Mesodermal cell (in vitro differentiated cells): Measurements from ENCODE around the gene CTXN1.

Experiments used
- H3K27ac ChIP-seq: 2 replicates; pipeline ENCODE4 v1.7.0; 2013; ENCODE audit warnings: mild to moderate bottlenecking, low read depth, low read length, moderate library complexity; ENCODE audit not compliant: severe bottlenecking
- H3K36me3 ChIP-seq: 2 replicates; pipeline ENCODE4 v1.7.1; 2013; ENCODE audit warnings: mild to moderate bottlenecking, low read length, moderate library complexity; ENCODE audit not compliant: control insufficient read depth, insufficient read depth
- H3K4me1 ChIP-seq: one replicate; pipeline ENCODE4 v1.7.1; 2013; ENCODE audit warnings: mild to moderate bottlenecking, low read length; ENCODE audit not compliant: insufficient read depth, control insufficient read depth, poor library complexity, severe bottlenecking
- H3K4me3 ChIP-seq: 2 replicates; pipeline ENCODE4 v1.7.0; 2013; ENCODE audit warnings: low read length, control low read depth, mild to moderate bottlenecking; ENCODE audit not compliant: insufficient read depth, poor library complexity, severe bottlenecking; ENCODE audit errors: extremely low read depth
- H3K9me3 ChIP-seq: 2 replicates; pipeline ENCODE4 v1.7.1; 2013; ENCODE audit warnings: mild to moderate bottlenecking, low read length, moderate library complexity; ENCODE audit not compliant: control insufficient read depth
- WGBS, 2 experiments: methylation state at CpG; one replicate each; pipeline ENCODE4 v1.1.5; 2013; ENCODE audit warnings: missing lambda C conversion rate in 2 of 2; ENCODE audit not compliant: insufficient coverage in 2 of 2; 5-methylcytosine and 5-hydroxymethylcytosine counted together

The CTXN1 gene

GRCh38 chr19:7912144-7912696 is 13.7 kb downstream of the CTXN1 start:
- no peak overlapping the region for H3K4me3 ChIP-seq
- no peaks in the 10 kb centered on the region for H3K9me3 ChIP-seq
- 93 to 96% methylated on average over 21 to 26 of the region's 31 CpGs for WGBS, 2 experiments
- peaks cover 7% of the 10 kb centered on the region for H3K4me1 ChIP-seq
- peaks cover 37% of the 10 kb centered on the region for H3K36me3 ChIP-seq
- H3K27ac ChIP-seq: no peak overlapping the region

DNA sequence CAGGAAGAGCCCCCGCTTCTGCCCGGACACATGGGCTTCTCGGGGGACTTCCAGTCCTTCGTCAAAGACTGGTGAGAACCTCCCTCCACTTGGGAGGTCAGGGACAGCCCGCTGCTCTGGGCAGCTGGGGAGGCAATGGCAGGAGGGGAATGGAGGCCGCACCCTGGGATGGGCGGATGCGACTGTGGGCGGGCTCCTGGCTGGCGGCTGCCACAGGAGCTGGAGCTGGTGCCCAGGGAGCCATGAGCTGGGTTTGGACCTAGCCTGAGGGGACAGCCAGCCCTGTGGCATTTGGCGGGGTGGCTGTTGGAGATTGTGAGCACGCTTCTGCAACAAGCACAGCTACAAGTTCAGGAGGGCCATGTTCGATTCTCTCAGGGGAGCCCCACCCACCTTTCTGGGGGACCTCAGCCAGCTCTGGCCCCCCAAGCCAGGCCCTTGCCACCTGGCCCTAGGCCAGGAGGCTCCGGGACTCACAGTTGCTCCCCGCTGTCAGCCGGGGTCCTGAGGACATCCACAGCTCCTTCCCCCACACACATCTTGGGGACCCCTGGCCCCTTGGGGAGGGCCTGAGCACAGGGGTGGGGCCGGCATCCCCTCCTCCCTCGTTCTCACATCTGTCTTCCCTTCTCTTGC is 14.3 kb downstream of the CTXN1 start:
- Histone ChIP-seq H3K4me1 (peaks cover 3% of the 10 kb centered on the region), H3K27ac (no peak overlapping the region), H3K4me3 (no peak overlapping the region), H3K36me3 (peaks cover 37% of the 10 kb centered on the region), H3K9me3 (no peaks in the 10 kb centered on the region)
- WGBS, 2 experiments: 94 to 96% methylated on average over 14 to 17 of the region's 18 CpGs

DNA sequence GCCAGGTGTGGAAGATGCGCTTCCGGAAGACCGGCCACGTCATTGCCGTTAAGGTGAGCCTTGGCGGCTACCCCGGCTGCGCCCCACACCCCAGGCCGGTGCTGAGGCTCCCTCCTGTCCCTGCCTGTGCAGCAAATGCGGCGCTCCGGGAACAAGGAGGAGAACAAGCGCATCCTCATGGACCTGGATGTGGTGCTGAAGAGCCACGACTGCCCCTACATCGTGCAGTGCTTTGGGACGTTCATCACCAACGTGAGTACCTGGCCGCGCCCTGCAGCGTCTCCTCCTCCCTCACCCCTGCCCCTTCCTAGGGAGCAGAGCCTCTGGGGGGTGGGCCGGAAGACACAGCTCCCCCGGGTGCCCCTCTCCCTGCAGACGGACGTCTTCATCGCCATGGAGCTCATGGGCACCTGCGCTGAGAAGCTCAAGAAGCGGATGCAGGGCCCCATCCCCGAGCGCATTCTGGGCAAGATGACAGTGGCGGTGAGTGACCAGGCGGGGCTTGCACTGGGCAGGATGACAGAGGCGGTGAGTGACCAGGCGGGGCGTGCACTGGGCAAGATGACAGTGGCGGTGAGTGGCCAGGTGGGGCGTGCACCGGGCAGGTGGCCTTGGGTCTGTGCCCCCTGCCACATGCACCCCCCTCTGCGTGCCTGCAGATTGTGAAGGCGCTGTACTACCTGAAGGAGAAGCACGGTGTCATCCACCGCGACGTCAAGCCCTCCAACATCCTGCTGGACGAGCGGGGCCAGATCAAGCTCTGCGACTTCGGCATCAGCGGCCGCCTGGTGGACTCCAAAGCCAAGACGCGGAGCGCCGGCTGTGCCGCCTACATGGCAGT is 15.4 kb downstream of the CTXN1 start:
- H3K36me3 ChIP-seq: peaks cover 45% of the 10 kb centered on the region
- no peak overlapping the region for H3K4me3 ChIP-seq
- no peak overlapping the region for H3K27ac ChIP-seq
- WGBS, 2 experiments: 97% methylated on average over 49 to 50 of the region's 54 CpGs
- H3K4me1 ChIP-seq: no peaks in the 10 kb centered on the region
- H3K9me3 ChIP-seq: no peaks in the 10 kb centered on the region

DNA sequence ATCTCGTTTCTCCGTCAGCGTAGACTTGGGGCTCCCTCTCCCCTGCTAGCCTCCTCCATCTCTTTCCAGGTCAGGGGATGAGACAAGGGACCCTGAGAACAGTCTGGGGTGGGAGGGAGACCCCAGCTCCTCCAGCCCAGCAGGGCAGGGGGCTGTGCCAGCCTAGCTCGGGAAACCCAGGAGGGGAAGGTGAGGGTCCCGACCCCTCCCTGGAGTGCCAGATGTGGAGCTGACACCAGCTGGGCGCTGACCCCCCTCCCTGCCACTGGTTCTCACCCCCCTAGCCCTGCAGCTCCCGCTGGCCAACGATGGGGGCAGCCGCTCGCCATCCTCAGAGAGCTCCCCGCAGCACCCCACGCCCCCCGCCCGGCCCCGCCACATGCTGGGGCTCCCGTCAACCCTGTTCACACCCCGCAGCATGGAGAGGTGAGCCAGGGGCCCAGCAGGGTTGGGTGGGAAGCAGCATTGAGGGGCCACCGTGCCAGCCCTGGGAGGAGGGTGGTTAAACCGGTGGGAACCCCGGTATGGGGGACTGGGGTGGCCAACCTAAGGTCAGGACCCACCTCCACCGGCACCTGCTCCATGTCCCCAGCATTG is 16.4 kb downstream of the CTXN1 start:
- Histone ChIP-seq H3K27ac (no peak overlapping the region), H3K4me3 (no peak overlapping the region), H3K36me3 (peaks cover 45% of the 10 kb centered on the region), H3K4me1 (peaks cover 7% of the 10 kb centered on the region), H3K9me3 (no peaks in the 10 kb centered on the region)
- WGBS, 2 experiments: 96 to 100% methylated on average over 5 to 17 of the region's 21 CpGs

DNA sequence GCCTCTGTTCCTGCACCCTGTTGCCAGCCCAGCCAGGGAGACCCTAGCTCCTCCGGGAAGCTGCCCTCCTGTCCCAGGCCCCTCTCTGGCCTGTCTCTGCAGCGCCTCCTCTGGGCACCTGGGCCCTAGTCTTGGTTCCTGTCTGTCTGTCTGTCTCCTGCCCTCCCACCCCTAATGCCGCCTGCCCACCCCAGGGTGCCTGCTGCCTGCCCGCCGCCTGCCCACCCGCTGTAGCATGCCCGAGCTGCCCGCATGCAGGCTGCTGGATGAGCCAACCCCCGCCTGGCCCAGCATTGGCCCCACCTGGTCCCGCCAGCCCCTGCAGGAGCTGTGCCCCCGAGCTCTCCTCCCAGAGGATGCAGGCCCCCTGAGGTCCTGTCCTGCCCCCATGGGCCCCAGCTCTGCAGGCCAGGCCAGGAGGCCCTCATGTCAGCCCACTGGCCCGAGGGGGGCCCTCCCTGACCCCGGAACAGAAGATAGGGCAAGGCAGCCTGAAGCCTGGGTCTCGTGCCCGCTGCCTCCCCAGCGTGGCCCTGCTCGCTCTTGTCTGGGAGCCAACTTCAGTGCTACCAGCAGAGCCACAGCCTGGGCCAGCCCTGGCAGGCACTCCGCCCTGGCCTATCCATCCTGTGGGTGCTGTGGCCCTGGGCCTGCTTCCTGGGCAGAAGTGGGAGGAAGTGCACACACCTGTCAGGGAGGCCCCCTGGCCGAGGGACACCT is 17.0 kb downstream of the CTXN1 start:
- H3K9me3 ChIP-seq: no peaks in the 10 kb centered on the region
- peaks cover 45% of the 10 kb centered on the region for H3K36me3 ChIP-seq
- H3K27ac ChIP-seq: no peak overlapping the region
- peaks cover 8% of the 10 kb centered on the region for H3K4me1 ChIP-seq
- WGBS, 2 experiments: 91% methylated on average over 17 to 19 of the region's 19 CpGs
- no peak overlapping the region for H3K4me3 ChIP-seq

GRCh38 chr19:7908078-7908699 is 17.7 kb downstream of the CTXN1 start:
- WGBS, 2 experiments: 91% methylated on average over 10 to 12 of the region's 14 CpGs
- Histone ChIP-seq H3K4me3 (no peak overlapping the region), H3K36me3 (peaks cover 39% of the 10 kb centered on the region), H3K27ac (no peak overlapping the region), H3K4me1 (peaks cover 8% of the 10 kb centered on the region), H3K9me3 (no peaks in the 10 kb centered on the region)

- Histone ChIP-seq H3K4me3 (no peak overlapping the region), H3K4me1 (peaks cover 14% of the 10 kb centered on the region), H3K9me3 (no peaks in the 10 kb centered on the region), H3K36me3 (peaks cover 33% of the 10 kb centered on the region), H3K27ac (no peak overlapping the region)
- 98 to 100% methylated on average over 7 to 8 of the region's 11 CpGs for WGBS, 2 experiments
Measured at GRCh38 chr19:7907544-7907943, 18.4 kb downstream of the CTXN1 start.

DNA sequence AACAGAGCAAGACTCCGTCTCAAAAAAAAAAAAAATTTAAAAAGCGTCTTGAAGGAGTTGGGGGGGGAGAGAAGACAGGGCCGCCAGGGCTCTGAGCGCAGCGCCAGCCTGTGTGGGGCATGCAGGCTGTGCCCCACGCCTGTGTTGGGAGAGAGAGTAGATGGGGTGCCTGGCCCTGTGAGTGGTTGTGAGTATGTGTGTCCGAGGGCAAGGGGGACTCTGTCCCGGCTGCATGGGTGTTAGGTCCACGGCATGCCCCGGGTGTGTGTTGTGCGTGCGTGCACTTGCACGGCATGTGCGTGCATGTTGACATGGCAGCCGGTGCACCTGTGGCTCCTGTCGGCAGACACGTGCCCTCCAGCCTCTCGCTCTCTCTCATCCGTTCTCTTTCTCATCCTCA is 18.8 kb downstream of the CTXN1 start:
- no peak overlapping the region for H3K27ac ChIP-seq
- WGBS, 2 experiments: 98% methylated on average over 15 to 18 of the region's 19 CpGs

DNA sequence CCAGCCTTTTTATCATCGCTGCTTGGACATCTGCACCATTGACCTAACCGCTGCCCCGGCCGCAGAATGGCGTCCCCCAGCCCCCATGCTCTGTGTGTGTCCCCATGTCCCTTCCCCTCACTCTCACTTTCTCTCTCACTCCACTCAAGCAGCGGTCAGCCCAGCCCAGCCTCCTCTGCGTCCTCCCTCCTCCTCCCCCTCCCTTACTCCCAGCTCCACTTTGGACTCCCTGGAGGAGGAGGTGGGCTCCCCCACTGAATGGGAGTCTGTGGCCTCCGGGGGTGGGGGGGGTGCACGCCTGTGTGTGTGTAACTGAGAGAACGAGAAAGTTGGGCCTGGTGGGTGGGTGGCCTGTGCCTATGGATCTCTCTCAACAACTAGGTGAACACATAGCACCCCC is 20.1 kb downstream of the CTXN1 start:
- peaks cover 15% of the 10 kb centered on the region for H3K4me1 ChIP-seq
- H3K36me3 ChIP-seq: peaks cover 20% of the 10 kb centered on the region
- 96 to 97% methylated on average over 5 of the region's 10 CpGs for whole genome bisulfite sequencing, 2 experiments
- no peaks in the 10 kb centered on the region for H3K9me3 ChIP-seq
- H3K4me3 ChIP-seq: no peak overlapping the region
- H3K27ac ChIP-seq: no peak overlapping the region

More for the DNA sequence above, 18.8 kb downstream of the CTXN1 start:
- Histone ChIP-seq H3K36me3 (peaks cover 32% of the 10 kb centered on the region), H3K9me3 (no peaks in the 10 kb centered on the region), H3K4me3 (no peak overlapping the region), H3K4me1 (peaks cover 15% of the 10 kb centered on the region)

DNA sequence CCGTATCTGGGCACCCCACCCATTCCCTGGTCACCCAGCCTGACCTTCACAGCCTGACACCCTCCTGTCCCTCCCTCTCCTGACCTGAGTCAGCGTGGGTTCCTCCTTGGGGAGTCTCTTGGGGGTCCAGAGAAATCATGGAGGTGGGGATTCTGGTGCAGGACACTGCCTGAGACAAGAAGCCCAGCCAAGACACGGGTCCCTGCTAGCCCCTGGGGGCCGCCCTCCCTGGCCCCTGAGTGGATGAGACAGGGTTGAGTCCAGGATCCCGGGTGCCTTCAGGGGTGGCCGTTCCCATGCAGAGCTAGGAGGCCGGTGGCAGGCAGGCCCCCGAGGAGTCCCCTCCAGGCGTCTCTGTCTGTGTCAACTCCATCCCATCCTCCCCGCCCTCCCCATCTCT is 20.7 kb downstream of the CTXN1 start:
- Histone ChIP-seq H3K9me3 (no peaks in the 10 kb centered on the region), H3K4me1 (peaks cover 15% of the 10 kb centered on the region), H3K27ac (no peak overlapping the region), H3K36me3 (peaks cover 14% of the 10 kb centered on the region), H3K4me3 (no peak overlapping the region)
- 86 to 87% methylated on average over 9 of the region's 10 CpGs for WGBS, 2 experiments
